ENCODE data around the gene SETBP1. TPM values are rescaled to one million over a fixed set of nuclear protein-coding genes. Genes with fewer than 3 reads are reported as not detected.

Gene SETBP1
- total and polyA plus RNA-seq, 2 of the 4 experiments (the other 2 are of a cell fraction): 0.19 to 0.36 TPM

DNA sequence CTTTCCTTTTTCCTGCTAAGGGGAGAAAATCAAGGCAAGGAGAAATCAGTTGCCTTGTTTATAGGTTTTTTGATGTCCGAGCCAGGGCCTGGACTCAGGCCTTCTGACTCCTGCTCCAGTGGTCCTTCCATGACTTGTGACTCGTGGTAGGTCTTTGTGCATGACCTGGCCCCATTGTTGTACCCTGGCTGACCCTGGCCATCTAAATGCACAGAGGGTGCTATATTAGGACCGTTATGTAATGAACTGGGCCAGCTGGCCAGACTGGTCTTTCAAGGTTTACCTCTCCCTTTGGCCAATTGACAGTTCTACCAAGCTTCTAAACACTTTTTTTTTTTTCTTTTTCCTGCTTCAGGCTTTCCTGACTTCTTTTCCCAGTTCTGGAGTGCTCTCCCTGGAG is 81.1 kb downstream of the SETBP1 start:
- intact Hi-C loops (cut with micrococcal nuclease): no loop called here
- dilution Hi-C loops (cut with HindIII; ENCODE audit: low sequenced_read_pairs, unreplicated experiment): no loop called here
- Histone ChIP-seq H3K56ac (ENCODE audit: extremely low read depth, insufficient read depth, low read length) (no peak overlapping the region), H3K36me3 (ENCODE audit: control insufficient read depth, insufficient read depth, low read length) (no peaks in the 10 kb centered on the region), H3K4me1 (ENCODE audit: control insufficient read depth, insufficient read depth, low read length) (no peaks in the 10 kb centered on the region), H2BK15ac (ENCODE audit: low read depth, low read length) (no peak overlapping the region), H2AFZ (replicated peaks; ENCODE audit: low read length, poor library complexity) (no peak overlapping the region), H3K9ac (ENCODE audit: low read depth, low read length) (no peak overlapping the region), H3K9me3 (ENCODE audit: control insufficient read depth, insufficient read depth, low read length) (no peaks in the 10 kb centered on the region), H2AK9ac (replicated peaks; ENCODE audit: low read depth, low read length, poor library complexity) (no peak overlapping the region), H3K9me1 (ENCODE audit: insufficient read depth, low read length) (no peaks in the 10 kb centered on the region), H3K4me3 (ENCODE audit: insufficient read depth, low read depth, low read length) (no peak overlapping the region), H2BK5ac (ENCODE audit: low read depth, low read length, poor library complexity, severe bottlenecking) (no peak overlapping the region), H3K4ac (ENCODE audit: low read depth, low read length) (no peak overlapping the region), H3K27ac (ENCODE audit: insufficient read depth, low read length) (no peak overlapping the region), H4K20me1 (ENCODE audit: insufficient read depth, low read length) (no peaks in the 10 kb centered on the region), H4K91ac (ENCODE audit: insufficient read depth, low read depth, low read length) (no peak overlapping the region), H2BK20ac (ENCODE audit: low read depth, low read length) (no peak overlapping the region), H4K5ac (ENCODE audit: low read depth, low read length) (no peak overlapping the region), H2BK120ac (ENCODE audit: low read depth, low read length) (no peak overlapping the region), H3K4me2 (ENCODE audit: low read depth, low read length) (no peak overlapping the region), H3K23ac (ENCODE audit: low read depth, low read length) (no peak overlapping the region), H3K79me1 (ENCODE audit: low read depth in 1 of 2, low read length in 2 of 2) (no peaks in the 10 kb centered on the region), H2AK5ac (ENCODE audit: low read depth, low read length) (no peak overlapping the region), H3K18ac (ENCODE audit: low read depth, low read length) (no peak overlapping the region), H3K14ac (replicated peaks; ENCODE audit: low read depth, low read length) (no peak overlapping the region), H4K8ac (ENCODE audit: low read depth in 2 of 2, low read length in 2 of 2) (no peak overlapping the region), H3K27me3 (ENCODE audit: control insufficient read depth, insufficient read depth, low read length) (no peaks in the 10 kb centered on the region)
- CTCF ChIA-PET: no interaction called here
- in situ Hi-C loops (cut with MboI; ENCODE audit: low sequenced_read_pairs): loop anchor here (10.0 kb wide), 1 partner anchor 57 kb away; no protein-coding TSS in a partner anchor
- ATAC-seq (ENCODE audit: low read depth) (no peak), DNase-seq (no peak)
- no peak for TF ChIP-seq RFX5 (IDR thresholded peaks at IDR 0.05; ENCODE audit: low read depth, low read length)
- no peak for TF ChIP-seq CHD1 (IDR thresholded peaks at IDR 0.05; ENCODE audit: low read depth, low read length)
- TF ChIP-seq MAFK (IDR thresholded peaks at IDR 0.05; ENCODE audit: low read depth, low read length): no peak
- no peak for TF ChIP-seq RAD21 (IDR thresholded peaks at IDR 0.05; ENCODE audit: low read length)
- no peak for TF ChIP-seq MXI1 (IDR thresholded peaks at IDR 0.05; ENCODE audit: borderline replicate concordance, low read depth, low read length)
- TF ChIP-seq, protein P1, sequence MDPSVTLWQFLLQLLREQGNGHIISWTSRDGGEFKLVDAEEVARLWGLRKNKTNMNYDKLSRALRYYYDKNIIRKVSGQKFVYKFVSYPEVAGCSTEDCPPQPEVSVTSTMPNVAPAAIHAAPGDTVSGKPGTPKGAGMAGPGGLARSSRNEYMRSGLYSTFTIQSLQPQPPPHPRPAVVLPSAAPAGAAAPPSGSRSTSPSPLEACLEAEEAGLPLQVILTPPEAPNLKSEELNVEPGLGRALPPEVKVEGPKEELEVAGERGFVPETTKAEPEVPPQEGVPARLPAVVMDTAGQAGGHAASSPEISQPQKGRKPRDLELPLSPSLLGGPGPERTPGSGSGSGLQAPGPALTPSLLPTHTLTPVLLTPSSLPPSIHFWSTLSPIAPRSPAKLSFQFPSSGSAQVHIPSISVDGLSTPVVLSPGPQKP (IDR thresholded peaks at IDR 0.05; ENCODE audit: borderline replicate concordance, low read depth, low read length): no peak
- no peak for TF ChIP-seq RCOR1 (IDR thresholded peaks at IDR 0.05; ENCODE audit: insufficient replicate concordance, low read length)
- TF ChIP-seq, protein P2, sequence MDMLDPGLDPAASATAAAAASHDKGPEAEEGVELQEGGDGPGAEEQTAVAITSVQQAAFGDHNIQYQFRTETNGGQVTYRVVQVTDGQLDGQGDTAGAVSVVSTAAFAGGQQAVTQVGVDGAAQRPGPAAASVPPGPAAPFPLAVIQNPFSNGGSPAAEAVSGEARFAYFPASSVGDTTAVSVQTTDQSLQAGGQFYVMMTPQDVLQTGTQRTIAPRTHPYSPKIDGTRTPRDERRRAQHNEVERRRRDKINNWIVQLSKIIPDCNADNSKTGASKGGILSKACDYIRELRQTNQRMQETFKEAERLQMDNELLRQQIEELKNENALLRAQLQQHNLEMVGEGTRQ (IDR thresholded peaks at IDR 0.05; ENCODE audit: low read depth, low read length): no peak
- no peak for TF ChIP-seq CEBPB (IDR thresholded peaks at IDR 0.05; ENCODE audit: low read depth, low read length)
- no TSS peak for BruUV-seq (replicated peaks)
- WGBS, 2 experiments (ENCODE audit: extremely low coverage in 2 of 2, insufficient read length in 1 of 2): 73% methylated on average over 2 of the region's 3 CpGs; no CpG with 5 or more reads in 1 of the 2 experiments
- POLR2A ChIA-PET (ENCODE audit: unreplicated experiment): no interaction called here

All from IMR-90 (cell line).